GM19035 (cell line): ENCODE results near the gene PRUNE2.

Source experiments
- ATAC-seq: cut with Tn5 transposase; IDR thresholded peaks from one replicate; pipeline ENCODE4 v1.9.1; 2021; ENCODE audit not compliant: unreplicated experiment

Gene PRUNE2

GRCh38 chr9:76803762-76804161, 102.2 kb downstream of the PRUNE2 start:
- ATAC-seq = no peak

DNA sequence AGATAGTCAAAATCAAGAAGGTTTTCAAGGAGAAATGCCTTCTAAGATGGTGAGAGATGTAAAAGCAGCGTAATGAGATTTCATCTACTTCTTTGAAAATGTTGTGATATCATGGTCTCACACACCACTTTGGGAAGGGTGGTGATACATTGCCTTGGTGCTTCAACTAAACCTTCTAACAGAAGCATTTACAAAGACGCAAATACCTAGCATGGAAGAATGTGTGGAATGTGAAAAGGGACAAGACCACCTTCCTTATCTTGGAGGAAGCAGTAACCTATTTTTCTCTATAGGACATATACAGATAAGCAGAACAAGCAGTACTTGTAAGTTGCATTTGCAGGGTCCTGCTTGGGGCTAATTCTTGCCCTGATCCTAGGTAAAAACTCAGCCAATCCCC, 102.8 kb downstream of the PRUNE2 start:
- no peak for ATAC-seq

- ATAC-seq = no peak
Observed at GRCh38 chr9:76800901-76801300, 105.0 kb downstream of the PRUNE2 start.

- no peak for ATAC-seq
Observed at GRCh38 chr9:76799473-76799872, 106.4 kb downstream of the PRUNE2 start.

DNA sequence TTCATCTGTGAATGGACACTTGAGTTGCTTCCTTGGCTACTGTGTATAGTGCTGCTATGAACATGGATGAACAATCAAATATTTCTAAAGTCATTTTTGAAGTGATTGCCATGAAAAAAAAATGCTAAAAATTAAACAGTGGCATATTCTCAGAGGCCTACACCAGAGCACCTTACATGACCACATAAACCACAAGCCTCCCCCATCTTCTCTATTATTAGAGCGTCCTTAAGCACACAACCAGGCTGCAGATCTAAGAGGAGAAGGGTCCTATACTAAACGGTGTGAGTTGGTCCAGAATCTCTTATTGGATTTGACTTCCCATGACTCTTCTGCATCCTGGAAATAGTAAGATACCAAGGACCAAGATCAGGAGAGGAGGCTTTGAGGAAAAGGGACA, 107.4 kb downstream of the PRUNE2 start:
- ATAC-seq = no peak

DNA sequence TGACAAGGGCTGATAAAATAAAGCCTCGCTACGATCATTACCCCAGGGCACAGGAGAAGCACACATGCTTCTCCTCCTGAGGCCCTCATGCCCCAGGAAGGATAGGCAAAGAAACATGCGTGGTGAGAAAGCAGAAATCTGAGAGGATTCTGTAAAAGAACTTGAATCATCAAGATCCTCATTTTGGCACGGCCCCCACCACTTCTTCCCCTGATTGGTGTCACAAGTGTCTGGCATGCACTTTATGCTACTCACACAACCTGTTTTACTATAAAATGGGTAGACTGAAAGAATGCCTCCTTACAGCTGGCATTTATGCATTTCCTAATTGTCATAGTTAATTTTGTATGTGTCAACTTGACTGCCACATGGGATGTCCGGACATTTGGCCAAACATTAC, 109.6 kb downstream of the PRUNE2 start:
- no peak for ATAC-seq

- no peak for ATAC-seq
Observed at GRCh38 chr9:76793784-76794431, 112.0 kb downstream of the PRUNE2 start.

DNA sequence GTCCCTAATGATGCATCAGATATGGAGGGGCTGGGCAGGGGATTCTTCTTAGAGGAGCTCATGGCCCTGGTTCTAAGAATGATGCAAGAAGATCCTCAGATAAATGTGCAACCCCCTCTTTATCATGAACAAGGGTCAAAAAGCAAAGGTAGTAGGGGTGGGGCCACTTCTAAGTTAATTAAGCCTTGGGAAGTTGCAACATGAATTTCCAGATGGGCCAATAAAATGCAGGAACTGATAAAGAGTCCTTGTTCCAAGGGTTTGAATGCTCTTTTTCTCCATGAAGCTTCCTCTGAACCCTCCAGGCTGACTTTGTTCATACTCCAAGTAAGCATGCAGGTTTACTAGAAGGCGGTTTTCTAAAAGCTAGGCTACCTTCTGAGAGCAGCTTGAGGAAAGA, 116.1 kb downstream of the PRUNE2 start:
- ATAC-seq = no peak

DNA sequence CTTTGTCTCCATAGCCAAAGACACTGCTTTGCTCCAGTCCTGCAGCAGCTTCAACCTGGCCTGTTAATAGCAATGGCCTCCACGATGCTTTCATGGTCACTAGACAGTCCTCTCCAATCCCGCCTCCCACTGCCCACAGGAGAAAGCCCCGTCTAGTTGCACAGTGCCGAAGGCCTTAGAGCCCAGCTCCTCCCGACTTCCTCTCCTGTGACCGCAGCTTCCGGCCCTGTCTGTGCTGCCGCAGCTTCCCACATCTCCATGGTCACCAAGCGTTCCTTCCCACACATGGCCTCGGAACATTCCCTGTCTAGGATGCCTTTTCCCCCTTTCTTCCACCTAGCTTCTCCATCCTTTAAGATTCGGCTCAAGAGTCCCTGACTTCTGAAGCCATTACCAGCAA, 118.2 kb downstream of the PRUNE2 start:
- ATAC-seq = no peak

DNA sequence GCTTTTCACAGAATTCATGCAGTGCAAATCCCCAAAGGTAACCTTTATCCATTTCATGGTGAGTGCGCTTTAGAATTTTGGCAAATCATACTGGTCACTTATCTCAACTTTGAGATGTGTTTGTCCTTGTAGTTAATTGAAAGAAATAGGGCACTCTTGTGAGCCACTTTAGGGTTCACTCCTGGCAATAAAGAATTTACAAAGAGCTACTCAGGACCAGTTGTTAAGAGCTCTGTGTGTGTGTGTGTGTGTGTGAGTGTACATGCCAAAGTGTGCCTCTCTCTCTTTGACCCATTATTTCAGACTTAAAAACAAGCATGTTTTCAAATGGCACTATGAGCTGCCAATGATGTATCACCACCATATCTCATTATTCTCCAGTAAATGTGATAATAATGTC, 120.4 kb downstream of the PRUNE2 start:
- no peak for ATAC-seq

DNA sequence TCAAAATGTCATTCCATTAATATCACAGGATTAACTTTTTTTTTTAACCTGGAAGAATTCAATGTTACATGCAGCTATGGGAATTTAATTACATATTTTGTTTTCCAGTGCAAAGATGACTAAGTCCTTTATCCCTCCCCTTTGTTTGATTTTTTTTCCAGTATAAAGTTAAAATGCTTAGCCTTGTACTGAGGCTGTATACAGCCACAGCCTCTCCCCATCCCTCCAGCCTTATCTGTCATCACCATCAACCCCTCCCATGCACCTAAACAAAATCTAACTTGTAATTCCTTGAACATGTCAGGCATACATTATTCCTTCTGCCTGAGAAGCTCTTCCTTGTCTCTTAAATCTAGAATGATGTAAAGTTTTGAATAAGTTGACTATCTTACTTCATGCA, 121.0 kb downstream of the PRUNE2 start:
- ATAC-seq = no peak

GRCh38 chr9:76772686-76773445, 133.0 kb downstream of the PRUNE2 start:
- ATAC-seq = no peak

DNA sequence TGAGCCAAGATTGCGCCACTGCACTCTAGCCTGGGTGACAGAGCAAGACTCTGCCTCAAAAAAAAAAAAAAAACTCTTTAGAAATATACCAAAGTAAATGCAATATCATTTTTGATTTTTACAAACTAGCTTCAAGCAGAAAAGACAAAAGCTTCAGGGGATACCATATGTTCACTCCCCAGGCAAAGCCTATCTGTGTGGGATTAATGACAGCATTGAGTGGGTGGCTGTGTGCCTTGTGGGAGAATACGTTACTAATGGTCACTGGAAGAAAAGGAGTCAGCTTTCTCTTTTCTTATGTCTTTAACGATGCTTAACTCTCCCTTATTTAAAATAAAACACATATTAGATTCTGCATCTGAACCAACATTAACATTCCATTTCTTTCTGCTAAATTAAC, 139.8 kb downstream of the PRUNE2 start:
- no peak for ATAC-seq

GRCh38 chr9:76764138-76764537, 141.8 kb downstream of the PRUNE2 start, which contains the start of gene PCA3:
PCA3 (plus strand) TSS chr9:76764438.
- ATAC-seq = no peak

DNA sequence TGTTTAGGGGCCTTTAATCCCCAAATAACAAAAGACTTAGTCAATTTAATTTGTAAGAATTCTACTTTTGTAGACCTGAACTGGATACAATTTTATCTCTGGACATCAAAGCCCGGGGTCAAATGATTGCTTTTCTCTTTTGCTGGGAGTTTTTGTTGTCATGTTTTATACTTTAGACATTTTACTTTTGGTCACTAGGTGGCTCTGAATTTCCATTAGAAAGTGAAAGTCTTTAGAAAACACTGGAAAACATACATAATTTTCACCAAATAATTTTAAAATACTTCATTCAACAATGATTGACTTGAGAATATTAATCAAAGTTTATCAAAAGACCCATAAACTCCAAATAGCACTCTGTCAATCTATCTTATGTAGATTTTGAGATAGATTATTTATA, 144.5 kb downstream of the PRUNE2 start:
- ATAC-seq = no peak

DNA sequence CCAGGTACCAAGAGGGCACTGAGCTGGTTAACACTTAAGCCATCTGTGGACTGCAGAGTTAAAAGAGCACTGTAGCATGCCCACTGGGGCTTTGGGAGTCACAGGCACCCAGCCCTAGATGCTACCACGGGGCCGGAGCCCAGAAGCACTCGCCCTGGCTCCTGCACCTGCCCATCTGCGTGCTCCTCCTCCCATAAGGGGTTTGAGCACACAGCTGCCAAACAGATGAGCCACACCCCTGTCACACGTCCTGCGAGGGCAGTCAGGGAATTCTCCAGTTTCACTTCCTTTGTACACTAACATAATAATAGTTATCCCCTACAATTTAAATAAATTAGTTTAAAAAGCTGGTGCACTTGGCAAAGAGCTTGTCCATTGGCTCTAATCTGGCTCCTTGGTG, 146.2 kb downstream of the PRUNE2 start:
- no peak for ATAC-seq

GRCh38 chr9:76758476-76758875, 147.4 kb downstream of the PRUNE2 start:
- no peak for ATAC-seq

DNA sequence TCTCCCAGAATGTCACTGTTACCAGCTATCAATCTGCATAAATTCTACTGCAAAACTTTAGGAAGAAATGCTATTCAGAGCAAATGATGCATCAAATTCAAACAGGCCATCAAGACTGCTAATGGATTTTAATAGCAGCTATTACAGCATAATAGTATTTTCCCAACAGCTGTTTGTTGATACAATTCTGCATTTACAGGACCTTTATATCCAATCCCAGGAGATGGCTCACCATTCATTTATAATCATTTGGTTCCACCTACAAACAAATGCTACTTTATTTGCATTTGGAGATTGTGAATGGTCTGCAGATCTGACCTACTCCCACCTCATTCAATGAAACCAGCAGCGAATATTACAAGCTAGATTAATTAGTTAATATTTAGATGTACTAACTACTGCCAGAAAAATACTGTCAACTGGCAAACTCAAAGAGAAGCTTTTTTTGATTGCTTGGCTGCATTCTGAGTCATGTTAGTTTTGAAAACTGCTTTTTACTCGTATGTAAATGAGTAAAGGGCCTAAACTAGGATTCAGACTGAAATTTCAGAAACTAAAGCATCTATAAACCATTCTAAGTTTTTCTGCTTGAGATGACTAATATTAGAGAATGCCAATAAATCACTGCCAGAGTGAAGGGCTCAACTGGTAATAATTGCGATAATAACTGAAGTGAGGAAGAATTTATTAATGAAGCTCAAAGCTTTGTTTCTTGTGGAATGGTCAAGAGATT, 148.8 kb downstream of the PRUNE2 start:
- no peak for ATAC-seq

- ATAC-seq = peak; percentile 17
Observed at GRCh38 chr9:76756268-76756640, 149.7 kb downstream of the PRUNE2 start.

DNA sequence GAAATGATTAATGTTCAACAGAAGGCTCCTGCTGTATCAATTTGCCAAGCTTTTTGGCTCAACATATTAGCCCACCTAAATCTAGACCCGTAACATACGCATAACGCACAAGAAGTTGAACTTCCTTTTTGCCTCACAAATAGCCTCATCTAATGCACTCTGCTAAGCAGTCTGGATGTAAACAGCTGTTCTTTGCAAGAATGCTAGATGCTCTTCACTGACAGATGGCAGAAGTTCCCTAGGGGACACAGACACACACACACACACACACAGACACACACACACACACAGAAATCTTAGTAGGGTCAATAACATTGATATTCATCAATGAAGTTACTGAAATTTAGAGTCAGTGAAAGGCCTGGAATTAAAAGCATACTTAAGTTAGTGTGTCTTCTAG, 154.9 kb downstream of the PRUNE2 start:
- ATAC-seq = no peak

DNA sequence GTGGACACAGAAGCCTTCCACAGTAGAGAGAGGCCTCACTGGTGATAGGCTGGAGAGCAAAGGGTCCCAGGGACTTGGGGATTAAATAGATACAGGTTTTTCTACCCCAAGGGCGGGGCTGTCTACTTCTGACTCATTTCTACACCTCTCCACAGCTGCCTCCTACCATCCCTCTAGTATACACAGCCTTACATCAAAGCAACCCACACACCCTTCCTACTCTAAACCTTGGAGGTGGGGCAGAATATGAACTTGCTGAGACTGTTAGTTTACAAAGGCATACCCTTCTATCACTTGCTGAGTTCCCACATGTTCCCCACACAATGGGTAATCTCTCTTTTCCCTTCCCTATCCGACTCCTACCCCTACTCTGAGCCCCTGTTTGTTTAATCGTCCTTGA, 161.6 kb downstream of the PRUNE2 start:
- ATAC-seq = peak; percentile 74

- ATAC-seq = no peak
Observed at GRCh38 chr9:76743931-76744330, 162.0 kb downstream of the PRUNE2 start.
